HCT116 (cell line): ENCODE data around the gene PTGER3. TPM values are rescaled to one million over a fixed set of nuclear protein-coding genes. Genes with fewer than 3 reads are reported as not detected.

ENCODE experiments used
- ATAC-seq: fragments of 200-7000 bp; cut with Tn5 transposase; 2 replicates; pipeline ENCODE4 v1.9.1; 2020; ENCODE audit warnings: mild to moderate bottlenecking, moderate library complexity
- BruUV-seq: library from RNA; stranded (reverse); fragments of 400-500 nt; replicated peaks from 2 replicates; lab custom pipeline; 2021; lab: Mats Ljungman, UMichigan
- CTCF ChIA-PET: fragments of 300-600 bp; sonication (Branson Sonifier 250); formaldehyde crosslinking; loops from one replicate; lab custom pipeline; 2021; ENCODE audit warnings: antibody characterized with exemption; lab: Charles Lee
- POLR2A ChIA-PET: fragments of 300-600, 350-600 bp; sonication (Branson Sonifier 250); formaldehyde crosslinking; loops from one replicate; lab custom pipeline; 2021; ENCODE audit warnings: antibody characterized with exemption; lab: Charles Lee
- RAD21 ChIA-PET, 2 experiments: fragments of 300-600 bp; sonication (Branson Sonifier 250); formaldehyde crosslinking; loops; one replicate each; lab custom pipeline; 2023; ENCODE audit warnings: low total read pairs in 2 of 2; ENCODE audit not compliant: uncharacterized antibody in 2 of 2, unreplicated experiment in 2 of 2, low non-redundant PET in 1 of 2; lab: Charles Lee
- DNase-seq: peaks from one replicate; pipeline ENCODE4 v3.0.0-alpha.2; 2010; ENCODE audit warnings: low read depth, low spot score
- H2AFZ ChIP-seq: fragments of 200-600 bp; shearing (Covaris generic), sonication (generic); 2 replicates; pipeline ENCODE4 v1.6.1; 2017; ENCODE audit warnings: low read depth, mixed run types, mixed read lengths, antibody characterized with exemption, low read length; ENCODE audit not compliant: poor library complexity, severe bottlenecking
- H3K27ac ChIP-seq: 2 replicates; pipeline ENCODE4 v1.5.1; 2012; ENCODE audit warnings: low read depth, low read length
- H3K27me3 ChIP-seq: fragments of 200-600 bp; sonication (generic); 2 replicates; pipeline ENCODE4 v1.6.1; 2016; ENCODE audit warnings: mixed run types, low read length, mixed read lengths; ENCODE audit not compliant: insufficient read depth
- H3K36me3 ChIP-seq, 2 experiments: fragments of 200-500 bp in 1 of 2; fragments of 200-600 bp in 1 of 2; sonication (Bioruptor generic) in 1 of 2; sonication (generic) in 1 of 2; 2 replicates each; pipeline versions ENCODE4 v1.5.1 to v1.6.1; 2014 to 2016; ENCODE audit warnings: low read length in 2 of 2, inconsistent platforms in 1 of 2, mixed read lengths in 1 of 2, mixed run types in 1 of 2; ENCODE audit not compliant: insufficient read depth in 2 of 2, control insufficient read depth in 1 of 2
- H3K4me1 ChIP-seq, 2 experiments: fragments of 200-600 bp in 1 of 2; sonication (generic) in 1 of 2; 2 replicates each; pipeline versions ENCODE4 v1.5.1 to v1.6.1; 2012 to 2017; ENCODE audit warnings: low read length in 2 of 2, inconsistent platforms in 1 of 2, mild to moderate bottlenecking in 1 of 2, mixed read lengths in 1 of 2, mixed run types in 1 of 2, moderate library complexity in 1 of 2; ENCODE audit not compliant: insufficient read depth in 2 of 2, control insufficient read depth in 1 of 2
- H3K4me2 ChIP-seq: fragments of 200-600 bp; sonication (generic); 2 replicates; pipeline ENCODE4 v1.6.1; 2017; ENCODE audit warnings: mixed run types, low read length, mixed read lengths
- H3K4me3 ChIP-seq, 2 experiments: fragments of 200-600 bp in 1 of 2; sonication (generic) in 1 of 2; replicated peaks in 1 of 2; 2 replicates each; pipeline ENCODE4 v1.5.1; 2011 to 2016; ENCODE audit warnings: low read length in 2 of 2, control low read depth in 1 of 2, low read depth in 1 of 2, mild to moderate bottlenecking in 1 of 2, mixed read lengths in 1 of 2, mixed run types in 1 of 2
- H3K79me2 ChIP-seq: fragments of 200-600 bp; sonication (generic); 2 replicates; pipeline ENCODE4 v1.6.1; 2017; ENCODE audit warnings: mild to moderate bottlenecking, mixed run types, low read length, moderate library complexity, mixed read lengths; ENCODE audit not compliant: insufficient read depth
- H3K9ac ChIP-seq: fragments of 200-600 bp; sonication (generic); 2 replicates; pipeline ENCODE4 v1.6.1; 2016; ENCODE audit warnings: low read length, mixed read lengths
- H3K9me2 ChIP-seq: fragments of 200-600 bp; sonication (generic), shearing (Covaris generic); 2 replicates; pipeline ENCODE4 v1.6.1; 2017; ENCODE audit warnings: mixed run types, mild to moderate bottlenecking, moderate library complexity; ENCODE audit not compliant: insufficient read depth
- H3K9me3 ChIP-seq, 2 experiments: fragments of 200-500 bp in 1 of 2; fragments of 200-600 bp in 1 of 2; sonication (Bioruptor generic) in 1 of 2; sonication (generic) in 1 of 2; 2 replicates each; pipeline ENCODE4 v1.6.1; 2014 to 2017; ENCODE audit warnings: low read length in 2 of 2, mixed read lengths in 2 of 2, inconsistent platforms in 1 of 2, low read depth in 1 of 2, mild to moderate bottlenecking in 1 of 2, mixed run types in 1 of 2, moderate library complexity in 1 of 2; ENCODE audit not compliant: control insufficient read depth in 1 of 2, insufficient read depth in 1 of 2
- H4K20me1 ChIP-seq: fragments of 200-600 bp; sonication (generic), shearing (Covaris generic); 2 replicates; pipeline ENCODE4 v1.6.1; 2017; ENCODE audit warnings: mixed run types, mild to moderate bottlenecking, moderate library complexity; ENCODE audit not compliant: insufficient read depth
- ATF3 ChIP-seq: IDR thresholded peaks from 2 replicates; pipeline ENCODE4 v1.6.1; 2012
- CBX3 ChIP-seq: IDR thresholded peaks from 2 replicates; pipeline ENCODE4 v1.6.1; 2012; ENCODE audit warnings: low read depth
- CEBPB ChIP-seq: IDR thresholded peaks from 2 replicates; pipeline ENCODE4 v1.6.1; 2012; ENCODE audit warnings: low read depth
- CTCF ChIP-seq, 3 experiments: fragments of 200-600 bp in 1 of 3; sonication (generic) in 1 of 3; IDR thresholded peaks in 2 of 3; conservative IDR thresholded peaks in 1 of 3; 2 replicates each; pipeline ENCODE4 v1.5.1; 2012 to 2017; ENCODE audit warnings: low read depth in 2 of 3, low read length in 2 of 3, antibody characterized with exemption in 1 of 3, borderline replicate concordance in 1 of 3, control low read depth in 1 of 3, mild to moderate bottlenecking in 1 of 3, mixed read lengths in 1 of 3, mixed run types in 1 of 3, moderate library complexity in 1 of 3; ENCODE audit not compliant: insufficient read depth in 1 of 3
- EGR1 ChIP-seq: IDR thresholded peaks from 2 replicates; pipeline ENCODE4 v1.6.1; 2012; ENCODE audit warnings: low read depth
- ELF1 ChIP-seq: IDR thresholded peaks from 2 replicates; pipeline ENCODE4 v1.6.1; 2012; ENCODE audit warnings: low read depth, borderline replicate concordance
- EZH2phosphoT487 ChIP-seq: fragments of 200-600 bp; IDR thresholded peaks from 2 replicates; pipeline ENCODE4 v1.6.1; 2018; ENCODE audit warnings: antibody characterized with exemption, borderline replicate concordance
- FOSL1 ChIP-seq: IDR thresholded peaks from 2 replicates; pipeline ENCODE4 v1.6.1; 2012; ENCODE audit warnings: low read depth
- REST ChIP-seq: IDR thresholded peaks from 2 replicates; pipeline ENCODE4 v1.6.1; 2012; ENCODE audit warnings: low read depth
- SP1 ChIP-seq: IDR thresholded peaks from 2 replicates; pipeline ENCODE4 v1.6.1; 2012; ENCODE audit warnings: low read depth
- SRF ChIP-seq: IDR thresholded peaks from 2 replicates; pipeline ENCODE4 v1.6.1; 2012; ENCODE audit warnings: low read depth
- TCF7L2 ChIP-seq: IDR thresholded peaks from 2 replicates; pipeline ENCODE4 v1.7.0; 2011; ENCODE audit warnings: borderline replicate concordance, inconsistent platforms; ENCODE audit not compliant: insufficient read depth, insufficient read length; ENCODE audit errors: extremely low read depth
- YY1 ChIP-seq: IDR thresholded peaks from 2 replicates; pipeline ENCODE4 v1.6.1; 2011; ENCODE audit warnings: low read length, low read depth, moderate library complexity, mild to moderate bottlenecking; ENCODE audit not compliant: insufficient replicate concordance; ENCODE audit errors: extremely low read depth
- ZBTB33 ChIP-seq: IDR thresholded peaks from 2 replicates; pipeline ENCODE4 v1.6.1; 2011; ENCODE audit warnings: mild to moderate bottlenecking, low read length, moderate library complexity; ENCODE audit not compliant: insufficient replicate concordance; ENCODE audit errors: extremely low read depth
- intact Hi-C: fragments of 100-400 bp; cut with micrococcal nuclease; formaldehyde crosslinking; loops from 2 replicates; pipeline ENCODE4 v1.10.0; 2022
- total RNA-seq: library from RNA; stranded (reverse); gene quantifications from one replicate; pipeline ENCODE4 v1.2.1, GENCODE V29; 2021; ENCODE audit not compliant: unreplicated experiment

Gene PTGER3
- total RNA-seq, 1 experiment from 2014 or later: 0.05 TPM

- ChIA-PET CTCF (no interaction called here), RAD21 (no interaction called here), POLR2A (no interaction called here)
- no peaks in the 10 kb centered on the region for H3K9me2 ChIP-seq
- H3K27ac ChIP-seq: no peak overlapping the region
- H3K36me3 ChIP-seq: no peaks in the 10 kb centered on the region
- BruUV-seq: no TSS peak
- H3K4me1 ChIP-seq: no peaks in the 10 kb centered on the region
- no peak overlapping the region for H3K4me2 ChIP-seq
- no peaks in the 10 kb centered on the region for H4K20me1 ChIP-seq
- no peaks in the 10 kb centered on the region for H3K9me3 ChIP-seq
- peaks cover 49% of the 10 kb centered on the region for H3K27me3 ChIP-seq
- H3K4me3 ChIP-seq: no peak overlapping the region
- no peak overlapping the region for H2AFZ ChIP-seq
- H3K9ac ChIP-seq: no peak overlapping the region
- H3K79me2 ChIP-seq: no peaks in the 10 kb centered on the region
- ATAC-seq (no peak), DNase-seq (no peak)
- intact Hi-C loops: no loop called here
- TF ChIP-seq SRF: no peak
- TF ChIP-seq CTCF (IDR thresholded peaks at IDR 0.05 in 2 of 3, conservative IDR thresholded peaks at IDR 0.05 in 1 of 3; ENCODE audit: borderline replicate concordance in 1 of 3, insufficient read depth in 1 of 3, low read depth in 2 of 3, low read length in 2 of 3): no peak
- no peak for TF ChIP-seq REST
- TF ChIP-seq EZH2phosphoT487: no peak
- no peak for TF ChIP-seq ATF3
- no peak for TF ChIP-seq SP1
- TF ChIP-seq ELF1: no peak
- no peak for TF ChIP-seq TCF7L2
- no peak for TF ChIP-seq EGR1
- TF ChIP-seq FOSL1: no peak
- no peak for TF ChIP-seq CEBPB
- no peak for TF ChIP-seq YY1
- TF ChIP-seq CBX3: no peak
- no peak for TF ChIP-seq ZBTB33
Observed at GRCh38 chr1:71002709-71003475, 44.7 kb downstream of the PTGER3 start.
